Measurements from ENCODE around the gene ZFAND2B.
"Not testable (repeated sequence)": the region's sequence is repeated elsewhere in the genome, so short reads cannot be mapped to it uniquely, and the experiment has no call there.

ZFAND2B gene

GRCh38 chr2:219198974-219199373 is 7.6 kb upstream of the ZFAND2B start:
- Histone ChIP-seq H3K79me2 (ENCODE audit: low read length) (no peaks in the 10 kb centered on the region), H4K20me1 (ENCODE audit: insufficient read depth, low read length) (no peaks in the 10 kb centered on the region), H2AFZ (ENCODE audit: low read depth, low read length) (no peak overlapping the region), H3K27ac (ENCODE audit: low read length) (no peak overlapping the region), H3K4me2 (ENCODE audit: low read length) (no peak overlapping the region), H3K27me3 (ENCODE audit: low read depth, low read length) (no peaks in the 10 kb centered on the region), H3K4me1 (ENCODE audit: low read length) (no peaks in the 10 kb centered on the region), H3K9ac (ENCODE audit: low read length) (no peak overlapping the region), H3K36me3 (replicated peaks; ENCODE audit: low read depth, low read length) (no peaks in the 10 kb centered on the region), H3K4me3 (ENCODE audit: low read length) (no peak overlapping the region), H3K9me3 (ENCODE audit: insufficient read depth, low read length) (no peaks in the 10 kb centered on the region)
- no peak for TF ChIP-seq CTCF (IDR thresholded peaks at IDR 0.05; ENCODE audit: low read depth, low read length)

GRCh38 chr2:219199470-219200211 is 6.9 kb upstream of the ZFAND2B start:
- no peaks in the 10 kb centered on the region for H3K4me1 ChIP-seq (ENCODE audit: low read length)
- H3K27ac ChIP-seq (ENCODE audit: low read length) = no peak overlapping the region
- H3K79me2 ChIP-seq (ENCODE audit: low read length) = no peaks in the 10 kb centered on the region
- no peaks in the 10 kb centered on the region for H4K20me1 ChIP-seq (ENCODE audit: insufficient read depth, low read length)
- H2AFZ ChIP-seq (ENCODE audit: low read depth, low read length) = no peak overlapping the region
- H3K4me2 ChIP-seq (ENCODE audit: low read length) = no peak overlapping the region
- TF ChIP-seq EZH2phosphoT487 (IDR thresholded peaks at IDR 0.05; ENCODE audit: low read depth) (no peak), CTCF (IDR thresholded peaks at IDR 0.05; ENCODE audit: low read depth, low read length) (no peak)
- no peaks in the 10 kb centered on the region for H3K36me3 ChIP-seq (replicated peaks; ENCODE audit: low read depth, low read length)
- no peaks in the 10 kb centered on the region for H3K27me3 ChIP-seq (ENCODE audit: low read depth, low read length)
- H3K9me3 ChIP-seq (ENCODE audit: insufficient read depth, low read length) = no peaks in the 10 kb centered on the region
- H3K4me3 ChIP-seq (ENCODE audit: low read length) = no peak overlapping the region
- no peak overlapping the region for H3K9ac ChIP-seq (ENCODE audit: low read length)

GRCh38 chr2:219200502-219201326 is 5.9 kb upstream of the ZFAND2B start:
- not testable (repeated sequence) for H3K9me3 ChIP-seq (ENCODE audit: insufficient read depth, low read length)

GRCh38 chr2:219201331-219201730 is 5.3 kb upstream of the ZFAND2B start:
- H3K79me2 ChIP-seq (ENCODE audit: low read length); H4K20me1 ChIP-seq (ENCODE audit: insufficient read depth, low read length); H3K36me3 ChIP-seq (replicated peaks; ENCODE audit: low read depth, low read length); H3K27ac ChIP-seq (ENCODE audit: low read length); H3K4me2 ChIP-seq (ENCODE audit: low read length); H3K9ac ChIP-seq (ENCODE audit: low read length); H3K27me3 ChIP-seq (ENCODE audit: low read depth, low read length); H3K4me1 ChIP-seq (ENCODE audit: low read length); H2AFZ ChIP-seq (ENCODE audit: low read depth, low read length); H3K9me3 ChIP-seq (ENCODE audit: insufficient read depth, low read length); H3K4me3 ChIP-seq (ENCODE audit: low read length): not testable (repeated sequence)

More at GRCh38 chr2:219200502-219201326, 5.9 kb upstream of the ZFAND2B start:
- H3K4me3 ChIP-seq (ENCODE audit: low read length); H3K79me2 ChIP-seq (ENCODE audit: low read length); H3K36me3 ChIP-seq (replicated peaks; ENCODE audit: low read depth, low read length); H4K20me1 ChIP-seq (ENCODE audit: insufficient read depth, low read length); H2AFZ ChIP-seq (ENCODE audit: low read depth, low read length); H3K9ac ChIP-seq (ENCODE audit: low read length); H3K27me3 ChIP-seq (ENCODE audit: low read depth, low read length); H3K4me1 ChIP-seq (ENCODE audit: low read length); H3K27ac ChIP-seq (ENCODE audit: low read length); H3K4me2 ChIP-seq (ENCODE audit: low read length): not testable (repeated sequence)

Measured in OCI-LY3 (cell line).